GM10266 (cell line): Measurements from ENCODE around the gene SYCE3.

Experiments
- DNase-seq: peaks from one replicate; pipeline ENCODE4 v3.0.0; 2012; ENCODE audit errors: extremely low spot score
- CTCF ChIP-seq: IDR thresholded peaks from 2 replicates; pipeline ENCODE4 v1.5.1; 2012; ENCODE audit warnings: mild to moderate bottlenecking, low read depth; ENCODE audit not compliant: control insufficient read depth, insufficient read depth; ENCODE audit errors: missing control alignments

SYCE3 gene

GRCh38 chr22:50519151-50519550, 43.6 kb downstream of the SYCE3 start:
- no peak for DNase-seq
- no peak for TF ChIP-seq CTCF

DNA sequence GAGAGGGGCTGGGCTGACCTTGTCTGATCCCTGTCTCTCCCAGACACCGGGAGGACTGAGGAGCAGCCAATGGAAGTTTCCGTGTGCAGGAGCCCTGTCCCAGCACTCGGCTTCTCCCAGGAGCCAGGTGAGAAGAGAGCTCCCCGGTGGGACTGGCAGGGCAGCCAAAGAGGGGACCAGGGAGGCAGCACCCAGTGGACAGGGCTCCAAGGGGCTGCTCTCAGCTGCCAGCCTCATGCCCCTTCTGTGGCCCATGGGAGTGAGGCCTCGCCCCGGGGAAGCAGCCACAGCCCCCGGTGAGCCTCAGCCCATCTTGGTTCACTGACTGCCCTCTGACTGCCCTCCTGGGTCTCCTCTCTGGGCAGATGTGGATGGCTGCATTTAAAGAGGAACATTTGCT, 44.1 kb downstream of the SYCE3 start:
- TF ChIP-seq CTCF: no peak
- DNase-seq: no peak

DNA sequence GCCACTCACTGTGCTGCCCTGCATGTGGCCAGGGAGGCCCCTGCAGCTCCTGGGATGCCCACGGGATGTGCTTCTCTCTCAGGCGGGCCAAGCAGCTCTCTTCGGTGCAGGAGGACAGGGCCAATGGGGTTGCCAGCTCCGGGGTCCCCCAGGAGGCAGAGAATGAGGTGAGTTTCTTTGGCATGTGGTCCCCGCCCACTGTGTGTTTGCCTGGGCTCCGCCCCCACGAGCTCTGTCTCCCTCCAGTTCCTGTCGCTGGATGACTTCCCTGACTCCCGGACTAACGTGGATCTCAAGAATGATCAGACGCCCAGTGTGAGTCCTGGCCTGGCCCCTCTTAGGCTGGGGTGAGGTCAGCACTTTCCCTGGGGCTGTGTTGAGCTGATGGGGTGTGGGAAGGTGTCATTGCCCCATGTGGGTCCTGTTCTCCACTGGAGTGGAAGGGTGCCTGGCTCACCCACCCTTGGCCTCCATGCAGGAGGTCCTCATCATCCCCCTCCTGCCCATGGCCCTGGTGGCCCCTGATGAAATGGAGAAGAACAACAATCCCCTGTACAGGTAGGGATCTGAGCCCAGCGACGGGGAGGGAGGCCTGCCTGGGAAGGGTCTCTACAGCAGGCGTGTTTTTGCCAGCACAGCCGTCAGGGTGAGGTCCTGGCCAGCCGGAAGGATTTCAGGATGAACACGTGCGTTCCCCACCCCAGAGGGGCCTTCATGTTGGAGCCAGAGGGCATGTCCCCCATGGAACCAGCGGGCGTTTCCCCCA, 45.0 kb downstream of the SYCE3 start:
- no peak for DNase-seq
- TF ChIP-seq CTCF: no peak

GRCh38 chr22:50516891-50517290, 45.8 kb downstream of the SYCE3 start:
- DNase-seq: no peak

DNA sequence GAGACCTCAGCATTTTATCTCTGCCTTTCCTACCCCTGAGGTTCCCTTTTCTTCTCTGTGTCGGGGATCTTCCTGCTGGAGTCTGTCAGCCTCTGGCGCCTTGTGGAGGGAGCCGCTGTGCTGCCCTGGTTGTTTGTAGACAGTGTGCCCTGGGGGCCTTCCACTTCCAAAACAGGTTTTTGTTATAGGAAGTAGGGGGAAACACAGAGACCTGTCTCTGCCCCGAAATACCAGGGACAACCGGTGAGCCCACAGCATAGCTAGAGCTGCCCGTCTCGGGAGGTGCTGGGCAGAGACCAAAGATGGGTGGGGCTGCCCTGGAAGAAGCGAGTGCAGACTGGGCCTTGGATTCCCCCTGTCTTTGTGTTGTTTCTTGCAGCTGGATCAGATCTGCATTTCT, 46.7 kb downstream of the SYCE3 start:
- TF ChIP-seq CTCF: no peak

More at GRCh38 chr22:50516891-50517290, 45.8 kb downstream of the SYCE3 start:
- TF ChIP-seq CTCF: no peak

GRCh38 chr22:50513175-50513574, 49.5 kb downstream of the SYCE3 start:
- no peak for DNase-seq
- TF ChIP-seq CTCF: no peak

More for the DNA sequence above, 46.7 kb downstream of the SYCE3 start:
- no peak for DNase-seq

DNA sequence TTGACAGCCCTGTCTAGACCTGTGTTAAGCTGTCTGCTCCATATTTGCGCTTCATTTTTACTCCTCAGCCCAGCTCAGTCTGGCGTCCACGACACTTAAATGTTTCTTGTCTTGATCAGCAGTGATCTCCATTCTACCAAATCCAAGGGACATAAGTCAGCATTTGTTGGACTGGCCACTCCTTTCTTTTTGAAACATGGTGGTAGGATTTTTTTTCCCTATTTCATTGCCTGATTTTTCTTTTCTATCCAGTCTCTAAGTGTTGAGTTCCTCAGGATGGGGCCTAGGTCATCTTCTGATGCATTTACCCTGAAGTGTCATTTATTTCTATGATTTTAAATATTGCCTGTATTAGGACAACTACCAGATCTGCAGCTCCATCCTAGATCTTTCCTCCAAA, 53.8 kb downstream of the SYCE3 start:
- no peak for DNase-seq
- TF ChIP-seq CTCF: no peak
